ENCODE results near the gene PAX7. TPM values are rescaled to one million over a fixed set of nuclear protein-coding genes. Genes with fewer than 3 reads are reported as not detected.

PAX7 gene
- total and polyA plus RNA-seq, 9 of the 15 experiments (the other 6 are each of a cell fraction or from before 2014, with no cell fraction given) = not detected

GRCh38 chr1:18634276-18634675 lies 3.6 kb downstream of the PAX7 start:
- BruUV-seq (replicated peaks) = no TSS peak
- DNase-seq (ENCODE audit: extremely low read depth in 1 of 4, low spot score in 3 of 4) (no peak), ATAC-seq (no peak), FAIRE-seq (no peak)
- intact Hi-C loops (cut with micrococcal nuclease) = no loop called here
- H3K9me1 ChIP-seq (ENCODE audit: control insufficient read depth, insufficient read depth, low read length) = no peaks in the 10 kb centered on the region
- ChIA-PET CTCF (ENCODE audit: low intra/inter-chr PET ratio) (no interaction called here), POLR2A (interaction anchor here (0.6 kb wide), 1 partner anchor 183 kb away, joined by 3 read pairs; no protein-coding TSS in a partner anchor)
- no peaks in the 10 kb centered on the region for H3K36me3 ChIP-seq (ENCODE audit: control insufficient read depth, insufficient read depth, low read length)
- H3K27me3 ChIP-seq (ENCODE audit: control insufficient read depth in 2 of 2, insufficient read depth in 2 of 2, low read length in 2 of 2) = peaks cover 80 to 84% of the 10 kb centered on the region in 2 experiments
- peaks cover 0 to 4% of the 10 kb centered on the region in 2 experiments; a peak in 1 of 5 replicates for H3K4me1 ChIP-seq (replicated peaks in 1 of 2; ENCODE audit: control insufficient read depth in 2 of 2, insufficient read depth in 2 of 2, low read length in 2 of 2)
- in situ Hi-C loops (cut with MboI) = no loop called here
- no peaks in the 10 kb centered on the region for H3K9me3 ChIP-seq (replicated peaks; ENCODE audit: control insufficient read depth, insufficient read depth, low read depth, low read length)
- peaks cover 28% of the 10 kb centered on the region for H4K20me1 ChIP-seq (replicated peaks; ENCODE audit: control insufficient read depth, insufficient read depth, low read length)
- no peak overlapping the region for H3K27ac ChIP-seq (ENCODE audit: extremely low read depth, low read depth, low read length)
- TF ChIP-seq, protein P1, sequence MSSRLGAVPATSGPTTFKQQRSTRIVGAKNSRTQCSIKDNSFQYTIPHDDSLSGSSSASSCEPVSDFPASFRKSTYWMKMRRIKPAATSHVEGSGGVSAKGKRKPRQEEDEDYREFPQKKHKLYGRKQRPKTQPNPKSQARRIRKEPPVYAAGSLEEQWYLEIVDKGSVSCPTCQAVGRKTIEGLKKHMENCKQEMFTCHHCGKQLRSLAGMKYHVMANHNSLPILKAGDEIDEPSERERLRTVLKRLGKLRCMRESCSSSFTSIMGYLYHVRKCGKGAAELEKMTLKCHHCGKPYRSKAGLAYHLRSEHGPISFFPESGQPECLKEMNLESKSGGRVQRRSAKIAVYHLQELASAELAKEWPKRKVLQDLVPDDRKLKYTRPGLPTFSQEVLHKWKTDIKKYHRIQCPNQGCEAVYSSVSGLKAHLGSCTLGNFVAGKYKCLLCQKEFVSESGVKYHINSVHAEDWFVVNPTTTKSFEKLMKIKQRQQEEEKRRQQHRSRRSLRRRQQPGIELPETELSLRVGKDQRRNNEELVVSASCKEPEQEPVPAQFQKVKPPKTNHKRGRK (tag; IDR thresholded peaks at IDR 0.05) = no peak
- TF ChIP-seq ZBTB33 (CRISPR knock-in tag; IDR thresholded peaks at IDR 0.05) (no peak), NR3C1 (CRISPR knock-in tag; IDR thresholded peaks at IDR 0.05) (no peak)
- no peak overlapping the region for H3K4me2 ChIP-seq (ENCODE audit: insufficient read depth, low read length)
- no peak overlapping the region for H3K4me3 ChIP-seq
- 2% methylated on average over 16 of the region's 16 CpGs for WGBS (ENCODE audit: insufficient coverage, low coverage, missing lambda C conversion rate)
- H2AFZ ChIP-seq (ENCODE audit: low read depth, low read length) = no peak overlapping the region
- no peak overlapping the region; a peak in 1 of 4 replicates for H3K9ac ChIP-seq (ENCODE audit: insufficient read depth in 1 of 2, low read depth in 2 of 2, low read length in 2 of 2)
- no peaks in the 10 kb centered on the region for H3K79me2 ChIP-seq (ENCODE audit: control insufficient read depth, insufficient read depth, low read length)
